Mesenteric fat pad (tissue), 1 donor: ENCODE results near the gene TGIF2. TPM values are rescaled to one million over a fixed set of nuclear protein-coding genes. Genes with fewer than 3 reads are reported as not detected.
"Not testable (repeated sequence)": the region's sequence is repeated elsewhere in the genome, so short reads cannot be mapped to it uniquely, and the experiment has no call there.

Source experiments
- DNase-seq: peaks from one replicate; pipeline ENCODE4 v3.0.0-alpha.2; 2020; ENCODE audit warnings: low spot score
- total RNA-seq: library from RNA; stranded (reverse); fragmentation: NEBNext Ultra II Directional; extraction: Animal tissue kit (Norgen Biotek cat#: 25700); gene quantifications from one replicate; pipeline ENCODE4 v1.2.1, GENCODE V29; 2021
- donor health status: DM: yes; HTN: yes; CAD: no.

Gene TGIF2
- total RNA-seq, 1 donor from 2014 or later, result 9.3 TPM

DNA sequence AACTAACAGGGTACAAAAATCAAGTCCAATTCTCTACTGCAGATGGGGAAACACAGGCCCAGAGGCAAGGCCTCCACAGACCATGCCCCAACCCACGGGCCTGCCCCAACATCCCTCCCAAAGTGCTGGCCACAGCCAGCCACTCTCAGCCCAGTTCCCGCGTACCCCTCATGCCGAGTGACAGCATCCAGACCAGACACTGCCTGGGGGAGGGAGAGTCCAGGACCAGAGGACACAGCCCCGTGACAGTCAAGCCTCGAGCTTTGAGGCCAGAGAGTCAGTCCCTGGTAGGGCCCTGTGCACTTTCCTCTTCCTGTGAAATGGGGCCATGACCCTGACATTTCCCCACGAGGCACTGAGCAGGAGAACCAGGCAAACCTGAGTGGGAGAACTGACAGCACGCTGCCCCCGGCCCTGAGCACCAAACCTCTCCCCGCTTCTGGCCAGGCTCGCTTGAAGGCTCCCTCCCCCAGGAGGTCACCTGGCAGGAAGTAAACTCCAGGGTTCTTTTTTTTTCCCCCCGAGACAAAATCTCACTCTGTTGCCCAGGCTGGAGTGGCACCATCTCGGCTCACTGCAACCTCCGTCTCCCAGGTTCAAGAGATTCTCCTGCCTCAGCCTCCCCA is 27.2 kb upstream of the TGIF2 start:
- no peak for DNase-seq

DNA sequence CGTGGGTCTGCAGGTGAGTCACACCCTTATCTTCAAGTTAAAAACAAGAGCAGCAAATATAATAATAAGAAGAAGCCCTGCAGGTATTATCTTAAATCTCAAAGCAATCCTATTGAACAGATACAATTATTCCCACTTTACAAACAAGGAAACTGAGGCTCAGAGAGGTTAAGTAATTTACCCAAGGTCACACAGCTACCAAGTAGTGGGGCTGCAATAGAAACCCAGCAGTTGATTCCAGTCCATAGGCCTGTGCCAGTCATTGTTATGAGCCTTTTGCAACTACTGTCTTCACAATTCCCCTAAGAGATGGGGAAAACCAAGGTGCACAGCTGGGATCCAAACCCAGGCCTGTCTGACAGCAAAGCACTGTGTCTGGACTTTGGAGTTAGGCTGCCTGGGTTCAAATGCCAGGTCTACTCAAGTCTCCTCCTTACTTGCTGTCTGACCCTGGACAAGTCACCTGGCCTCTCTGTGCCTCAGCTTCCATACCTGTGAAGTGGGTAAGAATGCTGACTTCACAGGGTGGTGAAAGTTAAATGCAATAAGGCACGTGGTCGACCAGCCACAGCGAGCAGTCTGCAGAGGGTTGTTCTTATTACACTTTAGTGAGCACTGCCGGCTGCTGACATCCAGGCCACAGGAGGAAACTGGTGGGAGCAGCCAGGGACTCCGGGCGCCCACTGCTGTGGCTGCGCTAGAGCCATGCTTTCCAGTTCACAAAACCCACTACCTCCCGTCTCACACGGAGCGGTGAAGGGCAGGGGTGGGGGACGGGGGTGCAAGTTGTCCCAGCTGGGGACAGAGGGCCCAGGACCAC is 26.0 kb upstream of the TGIF2 start:
- no peak for DNase-seq

DNA sequence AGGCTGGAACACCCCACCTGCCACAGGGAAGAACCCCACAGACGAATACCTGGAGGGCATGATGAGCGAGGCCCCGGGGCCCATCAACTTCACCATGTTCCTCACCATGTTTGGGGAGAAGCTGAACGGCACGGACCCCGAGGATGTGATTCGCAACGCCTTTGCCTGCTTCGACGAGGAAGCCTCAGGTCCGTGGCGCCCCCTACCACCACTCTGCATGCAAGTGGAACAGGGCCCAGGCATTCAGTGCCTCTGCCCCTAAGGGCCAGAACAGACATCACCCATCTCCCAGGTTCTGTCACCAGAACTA is 25.4 kb upstream of the TGIF2 start:
- DNase-seq, result no peak

DNA sequence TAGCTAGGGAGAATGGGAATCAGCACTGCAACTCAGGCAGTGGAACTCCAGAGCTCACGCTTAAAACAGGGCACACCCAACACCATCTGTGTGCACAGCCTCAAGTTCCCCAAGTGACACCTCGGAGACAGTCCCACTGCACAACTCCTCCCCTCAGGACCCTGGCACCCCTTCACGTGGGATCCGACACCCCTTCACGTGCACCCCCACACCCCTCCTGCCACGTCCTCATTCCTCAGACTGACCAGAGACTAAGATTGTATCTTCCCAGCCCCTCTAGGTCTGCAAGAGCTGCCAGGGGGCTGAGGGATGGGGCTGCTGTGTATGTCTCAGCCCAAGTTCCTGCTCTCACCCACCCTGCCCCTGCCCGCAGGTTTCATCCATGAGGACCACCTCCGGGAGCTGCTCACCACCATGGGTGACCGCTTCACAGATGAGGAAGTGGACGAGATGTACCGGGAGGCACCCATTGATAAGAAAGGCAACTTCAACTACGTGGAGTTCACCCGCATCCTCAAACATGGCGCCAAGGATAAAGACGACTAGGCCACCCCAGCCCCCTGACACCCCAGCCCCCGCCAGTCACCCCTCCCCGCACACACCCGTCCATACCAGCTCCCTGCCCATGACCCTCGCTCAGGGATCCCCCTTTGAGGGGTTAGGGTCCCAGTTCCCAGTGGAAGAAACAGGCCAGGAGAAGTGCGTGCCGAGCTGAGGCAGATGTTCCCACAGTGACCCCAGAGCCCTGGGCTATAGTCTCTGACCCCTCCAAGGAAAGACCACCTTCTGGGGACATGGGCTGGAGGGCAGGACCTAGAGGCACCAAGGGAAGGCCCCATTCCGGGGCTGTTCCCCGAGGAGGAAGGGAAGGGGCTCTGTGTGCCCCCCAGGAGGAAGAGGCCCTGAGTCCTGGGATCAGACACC is 24.4 kb upstream of the TGIF2 start:
- DNase-seq, result no peak

DNA sequence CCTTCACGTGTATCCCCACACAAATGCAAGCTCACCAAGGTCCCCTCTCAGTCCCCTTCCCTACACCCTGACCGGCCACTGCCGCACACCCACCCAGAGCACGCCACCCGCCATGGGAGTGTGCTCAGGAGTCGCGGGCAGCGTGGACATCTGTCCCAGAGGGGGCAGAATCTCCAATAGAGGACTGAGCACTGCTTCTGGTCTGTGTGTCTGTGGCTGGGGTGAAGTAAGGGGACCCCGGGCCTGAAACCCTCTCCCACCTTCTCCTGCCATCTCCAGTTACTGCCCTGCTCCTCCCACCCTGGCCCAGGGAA is 23.8 kb upstream of the TGIF2 start:
- DNase-seq, result no peak

DNA sequence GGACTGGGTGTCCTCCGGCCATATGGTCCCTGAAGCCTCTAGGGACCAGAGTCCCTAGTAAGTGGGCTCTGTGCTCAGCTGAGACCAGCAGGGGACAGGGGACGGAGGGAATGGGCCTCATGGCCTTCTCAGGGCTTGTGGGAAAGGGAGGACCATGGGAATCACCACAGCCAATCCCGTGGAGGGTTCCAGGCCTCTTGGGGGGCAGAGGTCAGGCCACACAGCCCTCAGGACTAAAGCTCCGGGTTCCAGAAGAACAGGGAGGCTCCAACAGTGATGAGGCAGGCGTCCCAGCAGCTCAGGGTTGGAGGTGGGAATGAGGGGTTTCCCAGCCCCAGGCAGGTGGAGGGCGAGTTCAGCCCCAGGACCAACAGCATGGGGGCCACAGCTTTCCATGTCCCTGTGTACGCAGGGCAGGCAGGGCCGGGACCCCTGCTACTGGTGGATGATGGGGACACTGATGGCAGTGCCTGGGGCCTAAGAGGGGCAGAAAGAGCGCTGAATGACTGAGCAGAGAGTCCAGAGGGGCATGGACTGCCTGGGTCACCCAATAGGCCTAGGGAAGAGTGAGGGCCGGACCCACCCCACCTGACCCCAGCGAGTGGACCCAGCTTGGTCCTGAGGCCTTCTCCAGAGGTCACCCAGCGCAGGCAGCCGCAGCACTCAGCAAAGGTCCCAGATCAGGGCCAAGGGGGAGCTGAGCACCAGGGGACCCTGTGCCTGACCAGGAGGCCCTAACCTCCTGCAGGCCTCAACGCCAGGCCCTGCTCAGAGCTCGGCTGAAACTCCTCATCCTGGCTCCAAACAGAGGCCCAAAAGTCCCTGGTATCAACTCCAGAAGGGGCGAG is 23.2 kb upstream of the TGIF2 start:
- DNase-seq, result no peak

DNA sequence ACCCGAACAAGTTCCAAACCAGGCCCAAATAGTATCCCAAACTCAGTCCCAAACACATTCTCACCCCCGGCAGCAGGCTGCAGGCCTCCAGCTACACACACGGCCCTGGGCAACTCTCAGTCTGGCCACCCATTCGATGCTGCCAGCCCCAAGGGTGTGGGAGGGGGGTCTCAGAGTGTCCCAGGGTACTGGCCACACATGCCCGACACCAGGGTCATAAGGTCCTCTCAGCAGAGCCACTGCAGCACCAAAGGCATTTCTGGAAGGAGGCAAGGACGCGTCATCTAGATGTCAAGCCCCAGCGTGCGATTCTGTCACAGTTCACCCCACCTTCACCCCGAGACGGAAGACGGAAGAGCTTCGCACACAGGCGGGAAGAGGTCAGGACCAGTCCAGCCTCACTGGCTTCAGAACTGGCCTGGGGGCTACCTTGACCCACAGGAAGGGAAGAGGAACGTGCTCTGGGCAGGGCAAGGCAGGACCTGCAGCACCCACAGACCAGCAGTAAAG is 22.6 kb upstream of the TGIF2 start:
- no peak for DNase-seq

DNA sequence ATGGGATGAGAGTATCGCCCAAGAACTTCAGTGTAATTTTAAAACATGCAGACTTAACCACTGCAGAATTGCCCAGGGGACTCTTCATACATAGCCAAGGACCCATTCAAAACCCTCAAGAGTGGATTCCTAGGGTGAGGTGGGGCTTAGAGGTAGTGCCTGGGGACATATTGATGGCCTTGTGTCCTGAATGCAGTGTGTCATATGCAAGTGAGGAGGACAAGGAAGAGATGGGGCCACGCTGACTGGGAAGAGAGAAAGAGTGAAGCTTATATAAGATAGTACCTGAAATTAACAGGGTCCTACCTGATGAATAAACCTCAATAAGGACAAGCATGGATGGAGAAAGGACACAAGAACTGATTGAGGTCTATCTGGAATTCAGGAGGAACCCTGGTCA is 18.1 kb upstream of the TGIF2 start:
- DNase-seq, result no peak

DNA sequence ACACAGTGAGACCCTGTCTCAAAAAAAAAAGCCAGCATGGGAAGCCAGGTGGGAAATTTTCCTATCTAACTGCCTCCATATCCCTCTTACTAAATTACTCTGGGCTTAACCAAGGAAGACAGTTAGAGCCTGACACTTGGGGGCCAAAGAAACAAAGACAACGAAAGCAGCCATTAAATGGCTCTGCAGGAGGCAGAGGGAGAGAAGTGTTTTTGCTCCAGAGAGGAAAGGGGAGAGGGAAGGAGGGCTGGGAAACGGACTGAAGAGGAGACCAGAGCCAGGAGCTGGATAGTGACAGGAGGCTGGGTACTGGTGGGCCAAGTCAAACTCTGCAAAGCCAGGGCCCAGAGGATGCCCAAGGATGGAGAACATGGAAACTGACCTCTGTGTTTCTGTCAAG is 10.7 kb upstream of the TGIF2 start:
- DNase-seq, result no peak

DNA sequence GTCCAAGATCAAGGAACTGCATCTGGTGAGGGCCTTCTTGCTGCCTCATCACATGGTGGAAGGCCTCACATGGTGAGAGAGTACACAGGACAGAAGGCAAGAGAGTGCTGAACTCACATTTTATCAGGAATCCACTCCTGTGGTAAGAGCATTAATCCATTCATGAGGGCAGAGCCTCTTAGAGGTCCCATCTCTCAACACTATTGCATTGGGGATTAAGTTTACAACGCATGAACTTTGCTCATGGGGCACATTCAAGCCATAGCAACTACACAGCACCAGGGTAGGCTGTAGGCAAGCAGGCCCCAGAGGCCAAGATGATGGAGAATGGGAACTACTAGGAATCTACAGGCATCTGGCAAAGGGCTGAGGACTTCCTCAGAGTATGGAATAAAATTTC is 10.0 kb upstream of the TGIF2 start:
- DNase-seq, result no peak

DNA sequence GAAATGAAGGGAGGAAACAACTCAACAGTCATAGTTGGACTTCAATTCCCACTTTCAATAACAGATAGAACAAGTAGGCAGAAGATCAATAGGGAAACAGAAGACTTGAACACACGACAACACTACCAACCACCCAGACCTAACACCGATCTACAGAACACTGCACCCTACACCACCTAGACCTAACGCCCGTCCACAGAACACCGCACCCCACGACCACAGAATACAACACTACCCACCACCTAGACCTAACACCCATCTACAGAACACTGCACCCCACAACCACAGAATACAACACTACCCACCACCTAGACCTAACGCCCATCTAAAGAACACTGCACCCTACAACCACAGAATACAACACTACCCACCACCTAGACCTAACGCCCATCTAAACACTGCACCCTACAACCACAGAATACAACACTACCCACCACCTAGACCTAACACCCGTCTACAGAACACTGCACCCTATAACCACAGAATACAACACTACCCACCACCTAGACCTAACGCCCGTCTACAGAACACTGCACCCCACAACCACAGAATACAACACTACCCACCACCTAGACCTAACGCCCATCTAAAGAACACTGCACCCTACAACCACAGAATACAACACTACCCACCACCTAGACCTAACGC is 9.2 kb upstream of the TGIF2 start:
- DNase-seq, result not testable (repeated sequence)

DNA sequence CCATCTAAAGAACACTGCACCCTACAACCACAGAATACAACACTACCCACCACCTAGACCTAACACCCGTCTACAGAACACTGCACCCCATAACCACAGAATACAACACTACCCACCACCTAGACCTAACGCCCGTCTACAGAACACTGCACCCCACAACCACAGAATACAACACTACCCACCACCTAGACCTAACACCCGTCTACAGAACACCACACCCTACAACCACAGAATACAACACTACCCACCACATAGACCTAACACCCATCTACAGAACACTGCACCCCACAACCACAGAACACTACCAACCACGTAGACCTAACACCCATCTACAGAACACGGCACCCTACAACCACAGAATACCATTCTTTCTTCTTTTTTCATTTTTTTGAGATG is 8.7 kb upstream of the TGIF2 start:
- DNase-seq, result not testable (repeated sequence)

DNA sequence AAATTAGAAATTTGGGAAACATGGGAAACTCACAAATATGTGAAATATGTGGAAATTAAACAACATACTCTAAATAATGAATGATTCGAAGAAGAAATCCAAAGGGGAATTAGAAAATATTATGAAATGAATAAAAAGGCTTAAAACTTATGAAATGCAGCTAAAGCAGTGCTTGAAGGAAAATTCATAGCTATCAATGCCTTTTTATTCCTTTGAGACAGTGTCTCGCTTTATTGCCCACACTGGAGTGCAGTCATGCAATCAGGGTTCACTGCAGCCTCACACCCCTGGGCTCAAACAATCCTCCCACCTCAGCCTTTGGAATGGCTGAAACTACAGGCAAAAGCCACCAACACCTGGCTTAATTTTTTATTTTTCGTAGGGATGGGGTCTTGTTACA is 7.9 kb upstream of the TGIF2 start:
- DNase-seq, result no peak

DNA sequence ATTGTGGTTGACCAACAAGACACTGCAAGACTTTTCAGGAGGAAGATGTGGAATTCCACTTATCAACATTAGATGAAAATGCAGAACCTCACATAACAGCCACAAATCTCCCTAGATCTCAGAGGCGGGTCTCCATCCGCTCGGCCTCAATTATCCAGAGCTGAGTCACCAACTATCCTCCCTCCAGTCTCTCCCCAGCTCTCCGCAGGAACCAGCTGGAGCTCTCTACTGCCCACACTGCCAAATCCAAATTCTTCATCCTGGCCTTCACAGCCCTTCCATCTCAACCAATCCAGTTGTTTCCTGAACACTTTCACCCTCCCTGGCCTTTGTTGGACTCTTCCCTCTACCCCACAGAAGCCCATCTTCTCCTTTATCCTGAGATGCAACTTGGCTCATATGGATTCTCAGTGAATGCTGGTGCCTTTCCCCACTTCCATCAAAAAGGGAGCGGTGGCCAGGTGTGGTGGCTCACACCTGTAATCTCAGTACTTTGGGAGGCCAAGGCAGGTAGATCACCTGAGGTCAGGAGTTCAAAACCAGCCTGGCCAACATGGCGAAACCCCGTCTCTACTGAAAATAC is 3.5 kb upstream of the TGIF2 start:
- DNase-seq, result no peak

DNA sequence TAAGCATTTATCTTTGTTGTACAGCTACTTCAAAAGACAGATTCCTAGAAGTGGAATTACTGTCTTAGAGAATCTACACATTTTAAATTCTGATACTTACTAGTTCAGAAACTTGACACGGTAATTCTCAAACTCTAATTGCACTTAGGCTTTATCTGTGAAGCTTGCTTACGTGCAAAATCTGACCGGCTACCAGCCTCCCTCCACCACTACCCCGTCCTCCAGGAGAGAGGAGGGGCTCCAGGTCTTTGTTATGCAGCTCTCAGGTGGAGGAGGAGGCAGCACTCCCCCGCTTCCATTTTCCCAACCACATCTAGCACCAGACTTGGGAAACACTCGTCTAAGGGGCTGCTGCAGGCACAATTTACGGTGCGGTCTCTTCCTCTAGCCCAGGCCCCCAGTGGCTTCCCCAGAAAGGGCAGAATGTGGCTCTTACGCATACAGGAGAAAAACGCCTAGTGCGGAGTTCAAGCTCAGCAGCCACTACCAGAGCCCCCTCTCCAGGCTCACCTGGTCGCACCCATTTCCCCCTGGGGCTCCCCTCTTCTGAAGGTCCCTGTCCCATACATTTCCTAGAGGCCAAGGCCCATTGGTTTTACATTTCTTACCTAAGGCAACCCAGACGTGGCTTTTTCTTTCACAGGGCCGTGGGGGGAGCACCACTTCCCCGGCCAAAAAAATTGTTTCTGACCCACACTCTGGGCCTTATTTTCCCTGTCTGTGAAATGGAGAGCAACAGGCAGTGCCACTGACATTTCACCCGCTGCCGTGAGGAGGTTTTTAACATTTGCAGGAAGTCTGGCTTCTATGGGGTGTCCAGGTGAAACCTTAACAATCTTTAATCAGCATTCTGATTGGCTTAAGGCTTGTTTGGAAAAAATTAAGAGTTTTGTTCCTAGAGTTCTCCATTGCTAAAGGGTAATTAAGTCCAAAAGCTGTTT is 1.6 kb upstream of the TGIF2 start:
- no peak for DNase-seq

DNA sequence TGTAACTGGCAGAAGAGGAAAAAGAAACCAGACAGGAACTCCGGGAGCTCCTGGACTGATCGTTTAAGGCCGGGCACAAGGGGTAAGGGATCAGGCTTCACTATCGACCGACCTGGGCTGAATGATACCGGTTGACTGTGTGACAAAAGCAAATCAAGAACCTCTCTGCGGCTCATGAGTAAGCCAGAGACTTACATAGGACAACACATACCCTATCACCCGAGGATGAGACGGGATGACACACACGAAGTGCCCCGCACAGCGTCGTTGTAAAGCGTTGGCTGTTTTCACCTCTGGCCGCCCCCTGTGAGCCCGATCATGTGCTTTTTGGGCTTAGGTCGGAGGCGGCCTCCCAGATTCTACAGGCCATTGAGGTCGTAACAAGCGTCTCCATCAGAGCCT is 695 bp upstream of the TGIF2 start:
- no peak for DNase-seq

DNA sequence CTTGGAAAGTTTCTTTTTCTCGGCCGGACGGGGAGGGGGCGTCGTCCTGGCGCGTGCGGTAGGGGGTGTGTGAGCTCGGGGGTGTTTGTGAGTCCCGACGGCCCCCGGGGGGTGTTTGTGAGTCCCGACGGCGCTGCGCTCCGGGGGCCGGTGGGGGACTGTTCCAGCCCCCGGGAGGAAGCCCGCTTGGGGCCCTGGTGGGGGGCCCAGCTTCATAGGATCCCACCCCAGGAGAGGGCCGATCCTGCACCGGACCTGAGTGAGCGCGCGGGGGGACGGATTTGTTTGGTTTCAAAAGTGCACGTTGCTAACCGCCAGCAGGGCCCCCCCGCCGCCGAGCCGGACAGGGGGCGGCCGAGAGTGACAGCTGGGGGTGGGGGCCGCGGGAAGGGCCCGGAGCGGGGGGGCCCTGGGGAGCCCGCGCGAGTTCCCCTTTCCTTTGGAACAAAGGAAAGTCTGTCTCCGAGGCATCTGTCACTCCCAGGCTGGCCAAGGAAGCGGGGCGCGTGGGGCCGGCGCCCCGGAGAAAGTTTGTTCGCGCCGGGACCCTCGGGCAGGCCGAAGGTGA is 485 bp downstream of the TGIF2 start:
- DNase-seq, result no peak

DNA sequence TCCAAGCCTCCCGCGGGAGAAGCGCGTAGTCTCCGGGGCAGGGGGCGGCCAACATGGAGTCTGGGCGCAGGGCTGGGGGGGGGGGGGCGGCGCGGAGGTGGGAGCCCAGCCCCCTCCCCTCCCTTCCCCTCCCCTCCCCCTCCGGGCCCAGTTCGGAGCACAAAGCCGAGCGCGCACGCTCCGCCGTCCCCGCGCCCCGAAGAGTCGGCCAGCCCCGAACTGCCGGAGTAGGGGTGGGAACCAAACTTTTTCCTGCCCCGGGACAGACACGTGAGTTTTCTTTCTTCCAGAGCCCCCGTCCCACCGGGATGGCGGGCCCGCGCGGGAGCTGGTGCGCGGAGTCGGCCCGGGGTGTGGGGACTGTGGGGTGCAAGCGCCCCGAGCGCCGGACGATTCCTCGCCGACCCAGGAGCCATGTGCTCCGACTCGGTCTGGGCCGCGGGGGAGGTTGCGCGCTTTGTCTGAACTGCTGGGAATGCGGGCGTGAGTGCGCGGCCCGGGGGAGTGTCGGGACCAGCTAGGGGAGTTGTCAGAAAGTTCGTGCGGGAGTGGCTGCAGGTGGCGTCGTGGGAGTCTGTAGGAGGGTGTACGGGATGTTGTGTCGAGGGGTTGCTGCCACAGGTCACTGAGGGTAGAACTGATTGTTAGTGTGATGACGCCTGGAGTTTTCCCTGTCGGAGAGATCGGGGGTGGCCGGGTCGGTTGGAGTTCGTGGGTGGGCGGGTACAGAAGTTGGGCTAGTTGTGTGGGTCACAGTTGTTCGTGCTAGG is 1.2 kb downstream of the TGIF2 start:
- no peak for DNase-seq
